ENCODE results near the gene PDE7B. TPM values are rescaled to one million over a fixed set of nuclear protein-coding genes. Genes with fewer than 3 reads are reported as not detected.

PDE7B gene
- total and polyA plus RNA-seq, 4 donors, result 0.75 to 5.2 (median 1.3) TPM

GRCh38 chr6:135996668-135997067 lies 145.2 kb downstream of the PDE7B start:
- no peak overlapping the region for H3K9ac ChIP-seq (ENCODE audit: low read depth in 1 of 2, low read length in 2 of 2)
- TF ChIP-seq JUND (IDR thresholded peaks at IDR 0.05) (no peak), EGR1 (IDR thresholded peaks at IDR 0.05; ENCODE audit: low read depth in 2 of 2) (no peak), ZBTB33 (IDR thresholded peaks at IDR 0.05) (no peak), SP1 (IDR thresholded peaks at IDR 0.05) (no peak), YY1 (IDR thresholded peaks at IDR 0.05) (no peak), HNF4G (IDR thresholded peaks at IDR 0.05) (no peak), NR2F2 (IDR thresholded peaks at IDR 0.05) (no peak), RAD21 (IDR thresholded peaks at IDR 0.05) (no peak), MAX (IDR thresholded peaks at IDR 0.05) (no peak), CTCF (IDR thresholded peaks at IDR 0.05; ENCODE audit: low read depth, low read length, missing input control) (no peak), REST (IDR thresholded peaks at IDR 0.05) (no peak), HNF4A (conservative IDR thresholded peaks at IDR 0.05) (no peak), FOXA1 (IDR thresholded peaks at IDR 0.05) (no peak)
- no peak overlapping the region for H3K4me3 ChIP-seq (ENCODE audit: low read depth in 1 of 3, low read length in 3 of 3)
- no peak for DNase-seq (ENCODE audit: low spot score)
- WGBS, result 96% methylated on average over 2 of the region's 2 CpGs
- H3K36me3 ChIP-seq (ENCODE audit: control insufficient read depth in 4 of 4, insufficient read depth in 3 of 4, low read depth in 1 of 4, low read length in 3 of 4), result no peaks in the 10 kb centered on the region
- H3K27ac ChIP-seq (ENCODE audit: low read depth in 1 of 2, low read length in 2 of 2), result no peak overlapping the region
- H3K4me1 ChIP-seq (ENCODE audit: control insufficient read depth in 4 of 4, insufficient read depth in 4 of 4, low read length in 3 of 4), result no peaks in the 10 kb centered on the region
- no peaks in the 10 kb centered on the region for H3K27me3 ChIP-seq (ENCODE audit: control insufficient read depth in 4 of 4, insufficient read depth in 4 of 4, low read length in 3 of 4)
- peaks cover 0 to 3% (median 0%) of the 10 kb centered on the region in 4 donors for H3K9me3 ChIP-seq (ENCODE audit: control insufficient read depth in 4 of 4, low read length in 3 of 4)

GRCh38 chr6:135999393-135999792 lies 147.9 kb downstream of the PDE7B start:
- Histone ChIP-seq H3K27ac (ENCODE audit: low read depth in 1 of 2, low read length in 2 of 2) (no peak overlapping the region), H3K4me1 (ENCODE audit: control insufficient read depth in 4 of 4, insufficient read depth in 4 of 4, low read length in 3 of 4) (no peaks in the 10 kb centered on the region), H3K36me3 (ENCODE audit: control insufficient read depth in 4 of 4, insufficient read depth in 3 of 4, low read depth in 1 of 4, low read length in 3 of 4) (no peaks in the 10 kb centered on the region), H3K9ac (ENCODE audit: low read depth in 1 of 2, low read length in 2 of 2) (no peak overlapping the region), H3K4me3 (ENCODE audit: low read depth in 1 of 3, low read length in 3 of 3) (no peak overlapping the region), H3K27me3 (ENCODE audit: control insufficient read depth in 4 of 4, insufficient read depth in 4 of 4, low read length in 3 of 4) (no peaks in the 10 kb centered on the region), H3K9me3 (ENCODE audit: control insufficient read depth in 4 of 4, low read length in 3 of 4) (peaks cover 0 to 3% (median 0%) of the 10 kb centered on the region in 4 donors)
- TF ChIP-seq YY1 (IDR thresholded peaks at IDR 0.05), result no peak
- TF ChIP-seq CTCF (IDR thresholded peaks at IDR 0.05; ENCODE audit: low read depth, low read length, missing input control), result no peak
- TF ChIP-seq SP1 (IDR thresholded peaks at IDR 0.05), result no peak
- TF ChIP-seq HNF4A (conservative IDR thresholded peaks at IDR 0.05), result no peak
- no peak for TF ChIP-seq GABPA (IDR thresholded peaks at IDR 0.05 in 1 of 2, conservative IDR thresholded peaks at IDR 0.05 in 1 of 2)
- TF ChIP-seq FOXA2 (IDR thresholded peaks at IDR 0.05), result no peak
- 92% methylated on average over 1 of the region's 1 CpG for whole genome bisulfite sequencing
- no peak for DNase-seq (ENCODE audit: low spot score)
